DOHH2 (cell line): ENCODE results near the gene NR5A2.

Experiments
- H3F3A ChIP-seq: fragments of 200-600 bp; sonication (generic), shearing (Covaris generic); 2 replicates; pipeline ENCODE4 v1.6.0; 2016; ENCODE audit warnings: antibody characterized with exemption, mild to moderate bottlenecking; ENCODE audit not compliant: control insufficient read depth, insufficient read depth
- H3K27ac ChIP-seq: fragments of 200-600 bp; sonication (generic); 2 replicates; pipeline ENCODE4 v1.5.1; 2014; ENCODE audit warnings: low read depth, mild to moderate bottlenecking, low read length, moderate library complexity
- H3K27me3 ChIP-seq: fragments of 200-600 bp; sonication (generic); 2 replicates; pipeline ENCODE4 v1.6.1; 2014; ENCODE audit warnings: mild to moderate bottlenecking, low read length, mixed read lengths; ENCODE audit not compliant: control insufficient read depth
- H3K36me3 ChIP-seq: fragments of 200-600 bp; sonication (generic); 2 replicates; pipeline ENCODE4 v1.6.1; 2014; ENCODE audit warnings: mild to moderate bottlenecking, low read length, moderate library complexity, mixed read lengths; ENCODE audit not compliant: control insufficient read depth
- H3K4me1 ChIP-seq: fragments of 200-600 bp; sonication (generic); 2 replicates; pipeline ENCODE4 v1.6.1; 2014; ENCODE audit warnings: mild to moderate bottlenecking, low read length, mixed read lengths; ENCODE audit not compliant: control insufficient read depth
- H3K4me2 ChIP-seq: fragments of 200-600 bp; sonication (generic); 2 replicates; pipeline ENCODE4 v1.6.0; 2014; ENCODE audit warnings: mild to moderate bottlenecking, low read length, moderate library complexity
- H3K4me3 ChIP-seq: fragments of 200-600 bp; sonication (generic); 2 replicates; pipeline ENCODE4 v1.5.1; 2014; ENCODE audit warnings: mild to moderate bottlenecking, low read length, mixed read lengths
- H3K79me2 ChIP-seq: fragments of 200-600 bp; sonication (generic); 2 replicates; pipeline ENCODE4 v1.6.1; 2014; ENCODE audit warnings: mild to moderate bottlenecking, low read length, mixed read lengths; ENCODE audit not compliant: control insufficient read depth
- H3K9me2 ChIP-seq: fragments of 200-600 bp; sonication (generic); replicated peaks from 2 replicates; pipeline ENCODE4 v1.6.1; 2014; ENCODE audit warnings: mild to moderate bottlenecking, low read length, mixed read lengths; ENCODE audit not compliant: control insufficient read depth
- H3K9me3 ChIP-seq: fragments of 200-600 bp; sonication (generic); 2 replicates; pipeline ENCODE4 v1.6.1; 2014; ENCODE audit warnings: antibody characterized with exemption, low read length, mixed read lengths; ENCODE audit not compliant: control insufficient read depth, insufficient read depth
- H4K20me1 ChIP-seq: fragments of 200-600 bp; sonication (generic); 2 replicates; pipeline ENCODE4 v1.6.0; 2014; ENCODE audit warnings: low read depth, mild to moderate bottlenecking, antibody characterized with exemption, low read length, moderate library complexity; ENCODE audit not compliant: control insufficient read depth, insufficient read depth
- EZH2phosphoT487 ChIP-seq: fragments of 200-600 bp; sonication (generic); IDR thresholded peaks from 2 replicates; pipeline ENCODE4 v1.6.1; 2017; ENCODE audit warnings: borderline replicate concordance, mild to moderate bottlenecking, antibody characterized with exemption, low read length, moderate library complexity, mixed read lengths
- TF ChIP-seq, protein P1 (sequence below): fragments of 200-600 bp; sonication (generic); IDR thresholded peaks from one replicate; pipeline ENCODE4 v1.5.1; 2014; ENCODE audit warnings: antibody characterized with exemption, mild to moderate bottlenecking, low read depth, low read length; ENCODE audit not compliant: poor library complexity, severe bottlenecking

Gene NR5A2

DNA sequence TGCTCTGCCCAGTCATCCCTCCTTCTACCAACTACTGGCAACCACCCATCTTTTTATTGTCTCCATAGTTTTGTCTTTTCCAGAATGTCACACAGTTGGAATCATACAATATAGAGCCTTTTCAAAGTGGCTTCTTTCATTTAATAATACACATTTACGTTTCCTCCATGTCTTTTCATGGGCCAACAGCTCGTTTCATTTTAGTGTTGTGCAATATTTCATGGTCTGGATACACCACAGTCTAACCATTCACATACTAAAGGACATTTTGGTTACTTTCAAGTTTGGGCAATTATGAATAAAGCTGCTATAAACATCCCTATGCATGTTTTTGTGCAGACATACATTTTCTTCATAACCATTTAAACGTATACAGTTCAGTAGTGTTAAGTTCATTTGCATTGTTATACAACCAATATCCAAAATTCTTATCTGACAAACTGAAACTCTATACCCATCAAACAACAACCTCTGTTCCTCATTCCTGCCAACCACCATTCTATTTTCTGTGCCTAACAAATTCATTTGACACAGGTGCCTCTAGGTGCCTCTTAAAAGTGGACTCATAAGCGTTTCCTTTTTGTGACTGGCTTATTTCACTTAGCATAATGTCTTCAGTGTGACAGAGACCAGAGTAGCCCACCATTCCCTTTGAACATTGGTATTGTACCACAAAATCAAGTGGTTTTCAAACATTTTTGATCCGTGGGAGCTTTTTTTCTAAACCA lies 138.1 kb downstream of the NR5A2 start:
- TF ChIP-seq EZH2phosphoT487 = no peak
- TF ChIP-seq, protein P1, sequence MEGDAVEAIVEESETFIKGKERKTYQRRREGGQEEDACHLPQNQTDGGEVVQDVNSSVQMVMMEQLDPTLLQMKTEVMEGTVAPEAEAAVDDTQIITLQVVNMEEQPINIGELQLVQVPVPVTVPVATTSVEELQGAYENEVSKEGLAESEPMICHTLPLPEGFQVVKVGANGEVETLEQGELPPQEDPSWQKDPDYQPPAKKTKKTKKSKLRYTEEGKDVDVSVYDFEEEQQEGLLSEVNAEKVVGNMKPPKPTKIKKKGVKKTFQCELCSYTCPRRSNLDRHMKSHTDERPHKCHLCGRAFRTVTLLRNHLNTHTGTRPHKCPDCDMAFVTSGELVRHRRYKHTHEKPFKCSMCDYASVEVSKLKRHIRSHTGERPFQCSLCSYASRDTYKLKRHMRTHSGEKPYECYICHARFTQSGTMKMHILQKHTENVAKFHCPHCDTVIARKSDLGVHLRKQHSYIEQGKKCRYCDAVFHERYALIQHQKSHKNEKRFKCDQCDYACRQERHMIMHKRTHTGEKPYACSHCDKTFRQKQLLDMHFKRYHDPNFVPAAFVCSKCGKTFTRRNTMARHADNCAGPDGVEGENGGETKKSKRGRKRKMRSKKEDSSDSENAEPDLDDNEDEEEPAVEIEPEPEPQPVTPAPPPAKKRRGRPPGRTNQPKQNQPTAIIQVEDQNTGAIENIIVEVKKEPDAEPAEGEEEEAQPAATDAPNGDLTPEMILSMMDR = no peak
- Histone ChIP-seq H3K27ac (no peak overlapping the region), H3F3A (no peaks in the 10 kb centered on the region), H3K27me3 (no peaks in the 10 kb centered on the region), H3K36me3 (no peaks in the 10 kb centered on the region), H3K4me3 (no peak overlapping the region), H3K4me1 (0 out of 2 replicates have a peak, but pooled peaks cover 4% of the 10 kb centered on the region), H3K4me2 (no peak overlapping the region), H3K79me2 (no peaks in the 10 kb centered on the region), H4K20me1 (no peaks in the 10 kb centered on the region), H3K9me2 (no peaks in the 10 kb centered on the region), H3K9me3 (no peaks in the 10 kb centered on the region)

DNA sequence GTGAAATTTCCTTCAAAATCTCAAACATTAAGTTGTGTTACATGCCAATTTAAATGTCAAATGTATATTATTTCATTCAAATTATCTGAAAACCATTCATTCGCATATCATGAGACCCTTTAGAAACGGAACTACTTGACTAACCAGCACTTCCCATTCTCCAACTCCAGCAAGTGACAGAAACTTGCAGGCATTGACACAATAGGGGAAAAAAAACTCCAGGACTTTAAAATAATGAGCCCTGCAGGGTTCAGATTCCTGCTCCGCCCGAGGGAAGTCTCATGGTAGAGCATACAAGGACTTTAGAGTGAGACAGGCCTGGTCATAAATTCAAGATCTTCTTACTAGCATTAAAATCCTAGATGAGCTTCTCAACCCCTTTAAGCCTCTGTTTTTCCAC lies 138.9 kb downstream of the NR5A2 start:
- Histone ChIP-seq H3K4me2 (no peak overlapping the region), H3K4me1 (0 out of 2 replicates have a peak, but pooled peaks cover 4% of the 10 kb centered on the region), H3K9me2 (no peaks in the 10 kb centered on the region), H4K20me1 (no peaks in the 10 kb centered on the region), H3K27me3 (no peaks in the 10 kb centered on the region), H3F3A (no peaks in the 10 kb centered on the region), H3K9me3 (no peaks in the 10 kb centered on the region), H3K4me3 (no peak overlapping the region), H3K36me3 (no peaks in the 10 kb centered on the region), H3K27ac (no peak overlapping the region), H3K79me2 (no peaks in the 10 kb centered on the region)
- TF ChIP-seq, protein P1 = no peak
- TF ChIP-seq EZH2phosphoT487 = no peak

DNA sequence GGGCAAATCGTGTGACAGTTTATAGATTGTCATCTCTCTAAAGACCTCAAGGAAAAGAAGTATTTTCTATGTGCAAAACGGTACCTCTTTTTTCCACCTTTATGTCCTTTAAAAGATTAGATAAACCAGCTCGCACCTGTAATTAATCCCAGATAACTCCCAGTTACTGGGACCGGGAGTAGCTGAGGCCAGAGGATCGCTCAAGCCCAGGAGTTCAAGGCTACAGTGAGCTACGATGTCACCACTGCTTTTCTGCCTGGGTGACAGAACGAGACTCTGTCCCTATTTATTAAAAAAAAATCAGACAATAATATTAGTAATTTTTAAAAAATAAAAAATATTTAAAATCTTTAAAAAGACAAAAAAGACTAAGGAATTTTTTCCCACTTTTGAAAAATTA lies 141.4 kb downstream of the NR5A2 start:
- H3K27me3 ChIP-seq = no peaks in the 10 kb centered on the region
- H3K4me2 ChIP-seq = no peak overlapping the region
- no peaks in the 10 kb centered on the region for H3F3A ChIP-seq
- no peak overlapping the region for H3K27ac ChIP-seq
- H3K4me1 ChIP-seq = peaks cover 9% of the 10 kb centered on the region
- no peaks in the 10 kb centered on the region for H4K20me1 ChIP-seq
- no peaks in the 10 kb centered on the region for H3K9me2 ChIP-seq
- TF ChIP-seq, protein P1 = no peak
- no peak for TF ChIP-seq EZH2phosphoT487
- no peaks in the 10 kb centered on the region for H3K9me3 ChIP-seq
- no peak overlapping the region for H3K4me3 ChIP-seq
- no peaks in the 10 kb centered on the region for H3K36me3 ChIP-seq
- no peaks in the 10 kb centered on the region for H3K79me2 ChIP-seq

DNA sequence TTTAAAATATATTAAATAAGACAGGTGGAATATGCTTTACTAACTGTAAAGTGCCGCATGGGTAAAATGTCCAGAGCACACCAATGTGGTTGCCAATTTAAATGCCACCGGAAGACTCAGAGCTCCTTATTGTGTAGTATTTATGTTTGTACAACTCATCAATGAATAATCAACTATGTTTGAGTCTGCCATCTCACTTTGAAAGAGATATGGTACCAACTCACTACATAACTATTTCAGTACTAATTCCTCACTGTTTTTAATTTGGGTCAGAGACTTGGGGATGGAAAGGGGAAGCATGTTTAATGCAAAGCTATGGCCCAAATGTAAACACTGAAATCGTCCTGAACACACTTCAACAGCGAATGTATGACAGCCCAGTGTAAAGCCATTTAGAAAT lies 144.8 kb downstream of the NR5A2 start:
- Histone ChIP-seq H3K9me3 (no peaks in the 10 kb centered on the region), H3K27me3 (no peaks in the 10 kb centered on the region), H3K4me1 (peaks cover 5% of the 10 kb centered on the region), H3K27ac (no peak overlapping the region), H3K36me3 (no peaks in the 10 kb centered on the region), H4K20me1 (no peaks in the 10 kb centered on the region), H3K79me2 (no peaks in the 10 kb centered on the region), H3F3A (no peaks in the 10 kb centered on the region), H3K4me3 (no peak overlapping the region), H3K4me2 (no peak overlapping the region), H3K9me2 (no peaks in the 10 kb centered on the region)
- no peak for TF ChIP-seq EZH2phosphoT487
- TF ChIP-seq, protein P1 = no peak
